Measurements from ENCODE around the gene EMILIN3. TPM values are rescaled to one million over a fixed set of nuclear protein-coding genes. Genes with fewer than 3 reads are reported as not detected.

EMILIN3 gene
- total RNA-seq, 1 donor from 2014 or later, result 2.1 TPM

Other genes starting within 250 kb of the EMILIN3 start
- gene PLCG1, start 229.3 kb downstream of the EMILIN3 start, total RNA-seq, result 173 and 179 TPM in 2 replicates
- gene ZHX3, start 49.1 kb downstream of the EMILIN3 start, total RNA-seq, result 43.1 and 44.5 TPM in 2 replicates
- 2.9 and 3.2 TPM in 2 replicates for gene LPIN3, start 26.0 kb downstream of the EMILIN3 start, total RNA-seq

All from osteocyte (in vitro differentiated cells).